Heart right ventricle (tissue), 16 donors: ENCODE data around the gene KCTD12. TPM values are rescaled to one million over a fixed set of nuclear protein-coding genes. Genes with fewer than 3 reads are reported as not detected.

Source experiments
- ATAC-seq, 8 donors: fragments of 200-7000 bp; cut with Tn5 transposase; one replicate each; pipeline ENCODE4 v1.9.1; 2020; ENCODE audit warnings: mild to moderate bottlenecking in 8 of 8, moderate library complexity in 8 of 8, moderate number of reproducible peaks in 1 of 8
- DNase-seq, 2 donors: peaks; one replicate each; pipeline ENCODE4 v3.0.0-alpha.2; 2020
- H3K27ac ChIP-seq, 10 donors: fragments of 200-600 bp; sonication (generic) in 2 of 10; one replicate each; pipeline versions ENCODE4 v1.5.0 to v1.8.0; 2020 to 2022; ENCODE audit warnings: mild to moderate bottlenecking in 3 of 10
- H3K27me3 ChIP-seq, 7 donors: fragments of 200-600 bp; one replicate each; pipeline ENCODE4 v1.8.0; 2021 to 2022; ENCODE audit warnings: mild to moderate bottlenecking in 2 of 7
- H3K36me3 ChIP-seq, 9 donors: fragments of 200-600 bp; sonication (generic) in 1 of 9; one replicate each; pipeline versions ENCODE4 v1.5.0 to v1.8.0; 2020 to 2022; ENCODE audit warnings: mild to moderate bottlenecking in 2 of 9
- H3K4me1 ChIP-seq, 9 donors: fragments of 200-600 bp; sonication (generic) in 1 of 9; one replicate each; pipeline versions ENCODE4 v1.5.0 to v1.8.0; 2020 to 2022; ENCODE audit warnings: mild to moderate bottlenecking in 4 of 9
- H3K4me3 ChIP-seq, 10 donors: fragments of 200-600 bp; sonication (generic) in 2 of 10; one replicate each; pipeline versions ENCODE4 v1.5.0 to v1.8.0; 2020 to 2022; ENCODE audit warnings: mild to moderate bottlenecking in 7 of 10, moderate library complexity in 2 of 10
- H3K9me3 ChIP-seq, 11 donors: fragments of 200-600 bp in 10 of 11; sonication (generic) in 2 of 11; one replicate each; pipeline versions ENCODE4 v1.5.0 to v1.8.0; 2013 to 2022; ENCODE audit warnings: mild to moderate bottlenecking in 2 of 11, control low read depth in 1 of 11, moderate library complexity in 1 of 11
- WGBS, 2 donors: extraction: QIAGEN DNeasy Blood & Tissue Kit; methylation state at CpG; one replicate each; pipeline ENCODE4 v1.1.7; 2013; ENCODE audit warnings: inconsistent platforms in 1 of 2; 5-methylcytosine and 5-hydroxymethylcytosine counted together
- intact Hi-C, 10 donors: fragments of 100-400 bp; cut with DNase I; formaldehyde crosslinking; loops; one replicate each; pipeline versions ENCODE4 v1.11.1 to v1.14.2; 2022
- polyA plus RNA-seq, 2 donors: library from polyadenylated mRNA; stranded (reverse); fragments of 200-250 nt; gene quantifications; one replicate each; pipeline ENCODE4 v1.2.3, GENCODE V29; 2013
- total RNA-seq, 10 donors: library from RNA; stranded (reverse); fragmentation: NEBNext Ultra II Directional in 3 of 10; extraction: Animal tissue kit (Norgen Biotek cat#: 25700) in 3 of 10; gene quantifications; one replicate each; pipeline versions ENCODE4 v1.2.1 to v1.2.4, GENCODE V29; 2021 to 2023
- TF ChIP-seq, protein P1 (sequence below), 9 donors: fragments of 200-600 bp; sonication (generic) in 2 of 9; IDR thresholded peaks; one replicate each; pipeline versions ENCODE4 v1.5.0 to v1.8.0; 2021 to 2022; ENCODE audit warnings: antibody characterized with exemption in 9 of 9, mild to moderate bottlenecking in 5 of 9, moderate library complexity in 1 of 9
- donor health status: Arrhythmogenic right ventricular cardiomyopathy.
- donor health status: ischemic (EF 13 %, LVEDD 7.1; RV severe dilation, severe dysfunction).
- donor health status: healthy with polysubstance abuse.
- donor health status: DM: no; HTN: yes; CAD: no.
- donor health status: DM: no; HTN: no; CAD: no.
- donor health status: ischemic (EF 25% LVEDD 6.9; RV normal size, moderate dysfunction).
- donor health status: ischemic (EF 25% LVEDD 5.7; RV mildly dilated, moderate dysfunction).
- donor health status: healthy.
- donor health status: DM: yes; HTN: yes; CAD: no.
- donor health status: Ischemic cardiomyopathy.
- donor health status: ischemic (EF 35%, LVEDD 5.7; RV mildly dilated, moderate dysfunction).
- donor health status: nonischemic (EF 11% LVEDD 7.7; RV severe dilation, severe dysfunction).
- donor health status: DM: yes; HTN: yes; CAD: no.
- donor health status: PGD.
- donor health status: ischemic (EF 29% LVEDD 5.4; RV normal size, mild dysfunction).
- donor health status: nonischemic (EF 23%, LVEDD 6.1; RV moderate dilation, normal function).

KCTD12 gene
- total and polyA plus RNA-seq, 12 donors: 12.4 to 56.5 (median 32.4) TPM

DNA sequence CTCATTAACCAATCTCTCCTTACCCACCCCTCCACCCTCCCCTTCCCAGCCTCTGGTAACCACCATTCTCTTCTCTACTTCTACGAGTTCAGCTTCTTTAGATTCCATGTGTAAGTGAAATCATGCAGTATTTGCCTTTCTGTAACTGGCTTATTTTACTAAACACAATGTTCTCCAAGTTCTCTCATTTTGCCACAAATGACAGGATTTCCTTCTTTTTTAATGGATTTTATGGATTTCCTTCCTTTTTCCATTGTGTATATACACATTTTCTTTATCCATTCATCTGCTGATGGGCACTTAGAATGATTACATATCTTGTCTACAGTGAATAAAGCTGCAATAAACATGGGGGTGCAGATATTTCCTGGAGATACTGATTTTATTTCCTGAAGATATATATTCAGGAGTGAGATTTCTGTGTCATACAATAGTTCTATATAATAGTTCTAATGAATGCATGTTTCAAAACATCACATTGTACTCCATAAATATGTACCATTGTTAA, 20.2 kb downstream of the KCTD12 start:
- TF ChIP-seq, protein P1, sequence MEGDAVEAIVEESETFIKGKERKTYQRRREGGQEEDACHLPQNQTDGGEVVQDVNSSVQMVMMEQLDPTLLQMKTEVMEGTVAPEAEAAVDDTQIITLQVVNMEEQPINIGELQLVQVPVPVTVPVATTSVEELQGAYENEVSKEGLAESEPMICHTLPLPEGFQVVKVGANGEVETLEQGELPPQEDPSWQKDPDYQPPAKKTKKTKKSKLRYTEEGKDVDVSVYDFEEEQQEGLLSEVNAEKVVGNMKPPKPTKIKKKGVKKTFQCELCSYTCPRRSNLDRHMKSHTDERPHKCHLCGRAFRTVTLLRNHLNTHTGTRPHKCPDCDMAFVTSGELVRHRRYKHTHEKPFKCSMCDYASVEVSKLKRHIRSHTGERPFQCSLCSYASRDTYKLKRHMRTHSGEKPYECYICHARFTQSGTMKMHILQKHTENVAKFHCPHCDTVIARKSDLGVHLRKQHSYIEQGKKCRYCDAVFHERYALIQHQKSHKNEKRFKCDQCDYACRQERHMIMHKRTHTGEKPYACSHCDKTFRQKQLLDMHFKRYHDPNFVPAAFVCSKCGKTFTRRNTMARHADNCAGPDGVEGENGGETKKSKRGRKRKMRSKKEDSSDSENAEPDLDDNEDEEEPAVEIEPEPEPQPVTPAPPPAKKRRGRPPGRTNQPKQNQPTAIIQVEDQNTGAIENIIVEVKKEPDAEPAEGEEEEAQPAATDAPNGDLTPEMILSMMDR (IDR thresholded peaks at IDR 0.05): no peak
- Histone ChIP-seq H3K4me3 (no peak overlapping the region), H3K4me1 (peaks cover 0 to 12% (median 0%) of the 10 kb centered on the region in 9 donors), H3K27ac (peak overlapping the region in 1 of 10 donors; percentile 1), H3K9me3 (no peaks in the 10 kb centered on the region), H3K27me3 (no peaks in the 10 kb centered on the region), H3K36me3 (no peaks in the 10 kb centered on the region)
- 63 to 67% methylated on average over 1 of the region's 1 CpG for WGBS, 2 donors
- no peak for DNase-seq
- no peak for ATAC-seq
- intact Hi-C loops: no loop called here

DNA sequence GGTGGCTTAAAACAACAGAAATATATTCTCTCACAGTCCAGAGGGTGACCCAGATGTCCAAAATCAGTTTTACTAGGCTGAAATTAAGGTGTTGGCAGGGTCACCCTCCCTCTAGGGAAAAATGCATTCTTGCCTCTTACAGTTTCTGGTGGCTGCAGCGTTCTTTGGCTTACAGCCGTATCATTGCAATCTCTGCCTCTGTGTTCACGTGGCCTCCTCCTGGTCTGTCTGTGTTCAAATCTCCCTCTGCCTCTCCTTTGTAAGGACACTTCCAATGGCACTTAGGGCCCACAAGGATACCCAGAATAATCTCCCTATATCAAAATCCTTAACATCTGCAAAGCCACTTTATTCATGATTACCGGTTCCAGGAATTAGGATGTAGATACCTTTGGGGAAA, 21.1 kb downstream of the KCTD12 start:
- Histone ChIP-seq H3K9me3 (no peaks in the 10 kb centered on the region), H3K4me1 (peaks cover 0 to 12% (median 0%) of the 10 kb centered on the region in 9 donors), H3K4me3 (no peak overlapping the region), H3K36me3 (no peaks in the 10 kb centered on the region), H3K27ac (no peak overlapping the region), H3K27me3 (no peaks in the 10 kb centered on the region)
- intact Hi-C loops: no loop called here
- TF ChIP-seq, protein P1 (IDR thresholded peaks at IDR 0.05): no peak
- DNase-seq (no peak), ATAC-seq (no peak)
- 53 to 67% methylated on average over 4 of the region's 4 CpGs for WGBS, 2 donors

DNA sequence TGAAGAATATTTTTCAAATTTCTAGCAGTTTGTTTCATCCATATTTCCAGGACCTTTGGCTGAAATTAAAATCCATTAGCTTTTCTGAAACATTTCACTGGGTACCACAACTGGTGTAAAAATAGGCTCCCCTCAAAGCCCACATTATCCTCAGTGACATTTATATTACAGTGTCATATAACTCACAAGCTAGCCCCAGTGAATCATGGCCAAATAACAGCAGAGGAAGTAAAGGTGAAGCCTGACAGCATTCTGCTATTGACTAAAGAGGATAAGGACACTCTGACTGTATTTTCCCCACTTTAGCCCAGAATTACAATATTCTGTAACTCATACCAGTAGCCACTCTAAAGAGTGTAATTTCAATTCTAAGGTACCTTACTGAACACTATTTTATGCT, 21.9 kb downstream of the KCTD12 start:
- H3K27me3 ChIP-seq: no peaks in the 10 kb centered on the region
- no peak for DNase-seq
- H3K36me3 ChIP-seq: no peaks in the 10 kb centered on the region
- intact Hi-C loops: no loop called here
- no peak overlapping the region for H3K4me3 ChIP-seq
- no peak overlapping the region for H3K27ac ChIP-seq
- no peak for ATAC-seq
- peaks cover 0 to 4% (median 0%) of the 10 kb centered on the region in 11 donors for H3K9me3 ChIP-seq
- TF ChIP-seq, protein P1 (IDR thresholded peaks at IDR 0.05): no peak
- peaks cover 0 to 12% (median 0%) of the 10 kb centered on the region in 9 donors for H3K4me1 ChIP-seq

DNA sequence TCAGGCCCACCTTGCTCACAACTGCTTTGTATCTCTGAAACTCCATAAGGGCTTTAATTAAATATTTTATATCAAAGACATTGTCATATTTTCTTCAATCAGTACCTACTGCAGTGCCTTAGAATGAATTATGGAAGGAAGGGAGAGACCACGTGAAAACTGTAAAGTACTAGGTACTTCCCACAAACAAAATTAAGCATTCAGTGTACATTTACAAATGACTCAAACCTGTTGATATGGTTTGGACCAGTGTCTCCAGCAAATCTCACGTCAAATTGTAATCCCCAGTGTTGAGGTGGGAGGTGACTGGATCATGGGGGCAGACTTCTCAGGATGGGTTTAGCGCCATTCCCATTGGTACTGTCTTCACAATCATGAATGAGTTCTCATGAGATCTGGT, 23.2 kb downstream of the KCTD12 start:
- no peak overlapping the region for H3K4me3 ChIP-seq
- WGBS, 2 donors: 95 to 97% methylated on average over 3 of the region's 3 CpGs
- ATAC-seq (no peak), DNase-seq (no peak)
- no peaks in the 10 kb centered on the region for H3K27me3 ChIP-seq
- H3K27ac ChIP-seq: no peak overlapping the region
- no peaks in the 10 kb centered on the region for H3K36me3 ChIP-seq
- H3K9me3 ChIP-seq: peaks cover 0 to 6% (median 0%) of the 10 kb centered on the region in 11 donors
- TF ChIP-seq, protein P1 (IDR thresholded peaks at IDR 0.05): no peak
- intact Hi-C loops: no loop called here
- peaks cover 0 to 4% (median 0%) of the 10 kb centered on the region in 9 donors for H3K4me1 ChIP-seq
